PC-9 (cell line): ENCODE measurements around the gene NOL9. TPM values are rescaled to one million over a fixed set of nuclear protein-coding genes. Genes with fewer than 3 reads are reported as not detected.

Source experiments
- BruUV-seq: library from RNA; stranded (reverse); fragments of 400-500 nt; replicated peaks from 2 replicates; lab custom pipeline; 2021; lab: Mats Ljungman, UMichigan
- CTCF ChIA-PET: fragments of 300-600 bp; sonication (Branson Sonifier 250); formaldehyde crosslinking; loops from one replicate; lab custom pipeline; 2022; ENCODE audit warnings: antibody characterized with exemption; lab: Charles Lee
- POLR2A ChIA-PET: fragments of 300-600 bp; sonication (Branson Sonifier 250); formaldehyde crosslinking; loops from one replicate; lab custom pipeline; 2022; ENCODE audit warnings: antibody characterized with exemption; ENCODE audit not compliant: unreplicated experiment; lab: Charles Lee
- DNase-seq, 2 experiments: peaks; one replicate each; pipeline versions ENCODE4 v3.0.0 to v3.0.0-alpha.2; 2015 to 2022; ENCODE audit warnings: mixed read lengths in 1 of 2
- H2AFZ ChIP-seq: fragments of 200-600 bp; sonication (generic); 2 replicates; pipeline ENCODE4 v1.8.1; 2017; ENCODE audit warnings: antibody characterized with exemption
- H3F3A ChIP-seq: fragments of 200-600 bp; sonication (generic); 2 replicates; pipeline ENCODE4 v1.8.1; 2017; ENCODE audit warnings: antibody characterized with exemption, mild to moderate bottlenecking, low read depth; ENCODE audit not compliant: insufficient read depth
- H3K27ac ChIP-seq: fragments of 200-600 bp; sonication (generic); 2 replicates; pipeline ENCODE4 v1.6.1; 2016; ENCODE audit warnings: mixed run types
- H3K27me3 ChIP-seq: fragments of 200-600 bp; sonication (generic); 2 replicates; pipeline ENCODE4 v1.6.1; 2016; ENCODE audit warnings: low read depth, mixed run types; ENCODE audit not compliant: insufficient read depth
- H3K36me3 ChIP-seq: fragments of 200-600 bp; sonication (generic); 2 replicates; pipeline ENCODE4 v1.6.1; 2016; ENCODE audit warnings: low read depth, mixed run types
- H3K4me1 ChIP-seq: fragments of 200-600 bp; sonication (generic); replicated peaks from 2 replicates; pipeline ENCODE4 v1.6.1; 2016; ENCODE audit warnings: mixed run types; ENCODE audit not compliant: insufficient read depth
- H3K4me2 ChIP-seq: fragments of 200-600 bp; sonication (generic); 2 replicates; pipeline ENCODE4 v1.6.1; 2017; ENCODE audit warnings: mixed run types
- H3K4me3 ChIP-seq: fragments of 200-600 bp; sonication (generic); 2 replicates; pipeline ENCODE4 v1.6.1; 2016; ENCODE audit warnings: mixed run types
- H3K79me2 ChIP-seq: fragments of 200-600 bp; sonication (generic); 2 replicates; pipeline ENCODE4 v1.6.1; 2017; ENCODE audit warnings: low read depth, mixed run types
- H3K9me2 ChIP-seq: fragments of 200-600 bp; sonication (generic); 2 replicates; pipeline ENCODE4 v1.8.1; 2017; ENCODE audit warnings: mild to moderate bottlenecking; ENCODE audit not compliant: insufficient read depth
- H3K9me3 ChIP-seq: fragments of 200-600 bp; sonication (generic); 2 replicates; pipeline ENCODE4 v1.8.1; 2016; ENCODE audit warnings: low read depth; ENCODE audit not compliant: insufficient read depth
- H4K20me1 ChIP-seq: fragments of 200-600 bp; sonication (generic); 2 replicates; pipeline ENCODE4 v1.8.1; 2017; ENCODE audit not compliant: insufficient read depth
- EZH2 ChIP-seq: fragments of 200-600 bp; sonication (generic); IDR thresholded peaks from 2 replicates; pipeline ENCODE4 v1.8.0; 2017; ENCODE audit warnings: antibody characterized with exemption, low read depth
- intact Hi-C: fragments of 100-400 bp; cut with micrococcal nuclease; formaldehyde crosslinking; loops from one replicate; pipeline ENCODE4 v1.10.0; 2022; ENCODE audit not compliant: unreplicated experiment
- total RNA-seq: library from RNA; stranded (reverse); gene quantifications from 2 replicates; pipeline ENCODE4 v1.2.3, GENCODE V29; 2021
- TF ChIP-seq, protein P1 (sequence below): fragments of 200-600 bp; sonication (generic); conservative IDR thresholded peaks from 2 replicates; pipeline ENCODE4 v1.6.1; 2017; ENCODE audit warnings: mixed run types, antibody characterized with exemption, mild to moderate bottlenecking, moderate library complexity

NOL9 gene
- total RNA-seq, 1 experiment from 2014 or later, result 28.4 TPM

DNA sequence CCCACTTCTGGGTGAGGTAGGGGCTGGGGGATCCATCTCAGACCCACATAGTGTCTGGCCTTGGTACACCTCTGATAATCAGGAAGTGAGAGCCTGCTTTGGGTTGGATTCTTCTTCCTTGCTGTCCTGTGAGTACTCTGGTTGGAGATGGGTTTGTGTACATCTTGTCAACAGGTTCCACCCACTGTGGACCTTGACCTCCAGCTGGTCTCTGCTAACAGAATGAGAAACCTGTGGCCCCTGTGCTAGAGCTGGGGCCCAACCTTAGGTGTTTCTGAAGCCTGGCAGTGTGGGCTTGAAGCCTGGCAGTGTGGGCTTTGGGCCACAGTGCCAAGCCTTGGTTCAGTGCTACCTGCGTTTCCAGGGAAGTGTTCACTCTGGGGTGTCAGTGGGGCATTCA lies 28.1 kb upstream of the NOL9 start:
- Histone ChIP-seq H3K9me2 (no peaks in the 10 kb centered on the region), H3K27me3 (no peaks in the 10 kb centered on the region), H3K27ac (no peak overlapping the region), H3F3A (no peaks in the 10 kb centered on the region), H3K9me3 (no peaks in the 10 kb centered on the region), H4K20me1 (no peaks in the 10 kb centered on the region), H2AFZ (no peak overlapping the region), H3K4me1 (peaks cover 8% of the 10 kb centered on the region), H3K4me3 (no peak overlapping the region), H3K36me3 (no peaks in the 10 kb centered on the region), H3K4me2 (no peak overlapping the region), H3K79me2 (peaks cover 11% of the 10 kb centered on the region)
- DNase-seq, result no peak
- no TSS peak for BruUV-seq
- TF ChIP-seq, protein P1, sequence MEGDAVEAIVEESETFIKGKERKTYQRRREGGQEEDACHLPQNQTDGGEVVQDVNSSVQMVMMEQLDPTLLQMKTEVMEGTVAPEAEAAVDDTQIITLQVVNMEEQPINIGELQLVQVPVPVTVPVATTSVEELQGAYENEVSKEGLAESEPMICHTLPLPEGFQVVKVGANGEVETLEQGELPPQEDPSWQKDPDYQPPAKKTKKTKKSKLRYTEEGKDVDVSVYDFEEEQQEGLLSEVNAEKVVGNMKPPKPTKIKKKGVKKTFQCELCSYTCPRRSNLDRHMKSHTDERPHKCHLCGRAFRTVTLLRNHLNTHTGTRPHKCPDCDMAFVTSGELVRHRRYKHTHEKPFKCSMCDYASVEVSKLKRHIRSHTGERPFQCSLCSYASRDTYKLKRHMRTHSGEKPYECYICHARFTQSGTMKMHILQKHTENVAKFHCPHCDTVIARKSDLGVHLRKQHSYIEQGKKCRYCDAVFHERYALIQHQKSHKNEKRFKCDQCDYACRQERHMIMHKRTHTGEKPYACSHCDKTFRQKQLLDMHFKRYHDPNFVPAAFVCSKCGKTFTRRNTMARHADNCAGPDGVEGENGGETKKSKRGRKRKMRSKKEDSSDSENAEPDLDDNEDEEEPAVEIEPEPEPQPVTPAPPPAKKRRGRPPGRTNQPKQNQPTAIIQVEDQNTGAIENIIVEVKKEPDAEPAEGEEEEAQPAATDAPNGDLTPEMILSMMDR, result no peak
- TF ChIP-seq EZH2, result no peak
- CTCF ChIA-PET, result no interaction called here
- POLR2A ChIA-PET, result no interaction called here
- intact Hi-C loops, result no loop called here

DNA sequence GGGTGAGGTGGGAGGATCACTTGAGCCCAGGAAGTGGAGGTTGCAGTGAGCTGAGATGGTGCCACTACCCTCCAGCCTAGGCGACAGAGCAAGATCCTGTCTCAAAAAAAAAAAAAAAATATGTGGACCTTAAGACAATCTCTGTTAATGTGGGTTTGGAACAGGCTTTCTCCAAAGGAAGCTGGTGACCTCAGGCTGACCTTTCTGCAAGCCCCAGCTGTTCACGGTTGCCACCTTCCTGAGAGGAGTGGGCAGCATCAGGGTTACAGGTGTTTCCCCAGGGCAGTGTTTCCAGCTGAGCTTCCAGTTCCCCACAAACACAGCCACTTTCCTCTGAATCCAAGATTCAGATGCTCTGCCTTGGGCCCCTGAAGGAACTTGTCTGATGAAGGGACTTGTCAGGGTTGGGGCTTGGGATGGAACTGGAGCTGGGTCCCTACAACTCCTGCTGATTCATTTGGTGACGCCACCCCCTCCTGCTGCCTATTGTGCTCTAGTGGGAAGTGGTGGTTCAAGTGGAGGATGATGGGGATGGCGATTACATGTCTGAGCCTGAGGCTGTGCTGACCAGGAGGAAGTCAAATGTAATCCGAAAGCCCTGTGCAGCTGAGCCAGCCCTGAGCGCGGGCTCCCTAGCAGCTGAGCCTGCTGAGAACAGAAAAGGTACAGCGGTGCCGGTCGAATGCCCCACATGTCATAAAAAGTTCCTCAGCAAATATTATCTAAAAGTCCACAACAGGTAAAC lies 27.4 kb upstream of the NOL9 start:
- CTCF ChIA-PET, result interaction anchor here (0.5 to 0.7 kb wide), 2 partner anchors 22 to 64 kb away, joined by 4 to 11 read pairs; no protein-coding TSS in a partner anchor
- H3F3A ChIP-seq, result no peaks in the 10 kb centered on the region
- TF ChIP-seq, protein P1, result no peak
- TF ChIP-seq EZH2, result no peak
- H3K4me2 ChIP-seq, result no peak overlapping the region
- no peaks in the 10 kb centered on the region for H3K9me3 ChIP-seq
- H2AFZ ChIP-seq, result no peak overlapping the region
- POLR2A ChIA-PET, result no interaction called here
- H3K27me3 ChIP-seq, result no peaks in the 10 kb centered on the region
- intact Hi-C loops, result no loop called here
- H3K9me2 ChIP-seq, result no peaks in the 10 kb centered on the region
- no TSS peak for BruUV-seq
- no peaks in the 10 kb centered on the region for H4K20me1 ChIP-seq
- H3K27ac ChIP-seq, result no peak overlapping the region
- no peak for DNase-seq
- H3K36me3 ChIP-seq, result no peaks in the 10 kb centered on the region
- peaks cover 8% of the 10 kb centered on the region for H3K4me1 ChIP-seq
- H3K79me2 ChIP-seq, result peaks cover 11% of the 10 kb centered on the region
- no peak overlapping the region for H3K4me3 ChIP-seq

DNA sequence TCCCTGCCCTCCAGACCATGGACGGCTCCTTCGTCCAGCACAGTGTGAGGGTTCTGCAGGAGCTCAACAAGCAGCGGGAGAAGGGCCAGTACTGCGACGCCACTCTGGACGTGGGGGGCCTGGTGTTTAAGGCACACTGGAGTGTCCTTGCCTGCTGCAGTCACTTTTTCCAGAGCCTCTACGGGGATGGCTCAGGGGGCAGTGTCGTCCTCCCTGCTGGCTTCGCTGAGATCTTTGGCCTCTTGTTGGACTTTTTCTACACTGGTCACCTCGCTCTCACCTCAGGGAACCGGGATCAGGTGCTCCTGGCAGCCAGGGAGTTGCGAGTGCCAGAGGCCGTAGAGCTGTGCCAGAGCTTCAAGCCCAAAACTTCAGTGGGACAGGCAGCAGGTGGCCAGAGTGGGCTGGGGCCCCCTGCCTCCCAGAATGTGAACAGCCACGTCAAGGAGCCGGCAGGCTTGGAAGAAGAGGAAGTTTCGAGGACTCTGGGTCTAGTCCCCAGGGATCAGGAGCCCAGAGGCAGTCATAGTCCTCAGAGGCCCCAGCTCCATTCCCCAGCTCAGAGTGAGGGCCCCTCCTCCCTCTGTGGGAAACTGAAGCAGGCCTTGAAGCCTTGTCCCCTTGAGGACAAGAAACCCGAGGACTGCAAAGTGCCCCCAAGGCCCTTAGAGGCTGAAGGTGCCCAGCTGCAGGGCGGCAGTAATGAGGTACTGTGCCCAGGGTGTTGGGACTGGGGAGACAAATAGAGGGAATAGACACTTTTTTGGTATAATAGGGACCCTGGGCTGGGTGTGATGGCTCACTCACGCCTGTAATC lies 26.5 kb upstream of the NOL9 start:
- Histone ChIP-seq H3K9me3 (no peaks in the 10 kb centered on the region), H3K4me1 (peaks cover 8% of the 10 kb centered on the region), H3K4me3 (peak overlapping the region; percentile 78), H3K27me3 (no peaks in the 10 kb centered on the region), H3K27ac (no peak overlapping the region), H3K36me3 (no peaks in the 10 kb centered on the region), H3K9me2 (no peaks in the 10 kb centered on the region), H4K20me1 (no peaks in the 10 kb centered on the region), H3F3A (no peaks in the 10 kb centered on the region), H2AFZ (peak overlapping the region; percentile 86; the same call in 1 of the 2 replicates), H3K4me2 (peak overlapping the region; percentile 90), H3K79me2 (peaks cover 11% of the 10 kb centered on the region)
- DNase-seq, result peak in 1 of 2 experiments; percentile 14
- no TSS peak for BruUV-seq
- ChIA-PET POLR2A (interaction anchor here (0.6 kb wide), 1 partner anchor 15 kb away, joined by 3 read pairs; no protein-coding TSS in a partner anchor), CTCF (no interaction called here)
- intact Hi-C loops, result no loop called here
- TF ChIP-seq, protein P1, result no peak; the same call in 1 of the 2 replicates
- no peak for TF ChIP-seq EZH2
